HepG2 (cell line): ENCODE measurements around the gene GNG7. TPM values are rescaled to one million over a fixed set of nuclear protein-coding genes. Genes with fewer than 3 reads are reported as not detected.
A peak's percentile ranks its signal among the peaks of the same experiment; 100 is the strongest.

Experiments used
- DPF2 ChIP-seq: sonication (generic); formaldehyde crosslinking; IDR thresholded peaks from 2 replicates; pipeline ENCODE4 v1.4.0; 2020; ENCODE audit warnings: mild to moderate bottlenecking, low read depth, missing genetic modification reagents, borderline replicate concordance
- FOXA1 ChIP-seq, 2 experiments: fragments of 450-650 bp in 1 of 2; sonication (generic) in 1 of 2; formaldehyde crosslinking in 1 of 2; IDR thresholded peaks; 2 replicates each; pipeline versions ENCODE4 v1.4.0 to v1.6.1; 2016 to 2020; ENCODE audit warnings: missing genetic modification reagents in 1 of 2
- GATAD2A ChIP-seq: IDR thresholded peaks from 2 replicates; pipeline ENCODE4 v1.6.1; 2016
- GFI1 ChIP-seq: sonication (generic); formaldehyde crosslinking; IDR thresholded peaks from 2 replicates; pipeline ENCODE4 v1.5.0; 2020; ENCODE audit warnings: missing genetic modification reagents, mild to moderate bottlenecking, borderline replicate concordance
- HMG20A ChIP-seq: IDR thresholded peaks from 2 replicates; pipeline ENCODE4 v1.6.1; 2016; ENCODE audit warnings: borderline replicate concordance
- KDM1A ChIP-seq: IDR thresholded peaks from 2 replicates; pipeline ENCODE4 v1.6.1; 2016; ENCODE audit warnings: missing compliant biosample characterization
- MATR3 ChIP-seq: sonication (generic); formaldehyde crosslinking; IDR thresholded peaks from 2 replicates; pipeline ENCODE4 v1.4.0; 2020; ENCODE audit warnings: missing genetic modification reagents
- MBD4 ChIP-seq: IDR thresholded peaks from 2 replicates; pipeline ENCODE4 v1.6.1; 2012; ENCODE audit warnings: low read length, inconsistent platforms, borderline replicate concordance
- MED1 ChIP-seq: sonication (generic); formaldehyde crosslinking; IDR thresholded peaks from 2 replicates; pipeline ENCODE4 v1.4.0; 2020; ENCODE audit warnings: missing genetic modification reagents
- MTF1 ChIP-seq: sonication (generic); formaldehyde crosslinking; IDR thresholded peaks from 2 replicates; pipeline ENCODE4 v1.5.0; 2020; ENCODE audit warnings: missing genetic modification reagents
- NCOA2 ChIP-seq: sonication (generic); formaldehyde crosslinking; IDR thresholded peaks from 2 replicates; pipeline ENCODE4 v1.8.0; 2022; ENCODE audit warnings: inconsistent platforms
- NCOR1 ChIP-seq: fragments of 200-600 bp; sonication (generic); IDR thresholded peaks from 2 replicates; pipeline ENCODE4 v1.7.0; 2017; ENCODE audit warnings: antibody characterized with exemption, low read length, borderline replicate concordance
- PCBP1 ChIP-seq: fragments of 200-400 bp; formaldehyde crosslinking; IDR thresholded peaks from 2 replicates; pipeline ENCODE4 v1.6.1; 2017; ENCODE audit warnings: mild to moderate bottlenecking, low read depth, low read length, borderline replicate concordance
- SOX5 ChIP-seq: IDR thresholded peaks from 2 replicates; pipeline ENCODE4 v1.6.1; 2016; ENCODE audit warnings: borderline replicate concordance
- TAF15 ChIP-seq: fragments of 200-400 bp; formaldehyde crosslinking; IDR thresholded peaks from one replicate; pipeline ENCODE4 v1.6.1; 2018; ENCODE audit warnings: mild to moderate bottlenecking, low read depth, low read length; ENCODE audit not compliant: poor library complexity, severe bottlenecking
- TEAD3 ChIP-seq: optimal IDR thresholded peaks from 2 replicates; pipeline ENCODE3; 2016; ENCODE audit warnings: borderline replicate concordance
- ZFX ChIP-seq: sonication (generic); formaldehyde crosslinking; IDR thresholded peaks from 2 replicates; pipeline ENCODE4 v1.4.0; 2020; ENCODE audit warnings: mild to moderate bottlenecking, low read depth, missing genetic modification reagents, moderate library complexity
- ZNF280D ChIP-seq: sonication (generic); formaldehyde crosslinking; IDR thresholded peaks from 2 replicates; pipeline ENCODE4 v1.5.1; 2020; ENCODE audit warnings: mild to moderate bottlenecking, missing genetic modification reagents
- ZNF296 ChIP-seq: sonication (generic); formaldehyde crosslinking; conservative IDR thresholded peaks from 2 replicates; pipeline ENCODE4 v1.5.0; 2020; ENCODE audit warnings: mild to moderate bottlenecking, missing genetic modification reagents
- ZNF33B ChIP-seq: sonication (generic); formaldehyde crosslinking; IDR thresholded peaks from 2 replicates; pipeline ENCODE4 v1.5.1; 2020; ENCODE audit warnings: mild to moderate bottlenecking, missing genetic modification reagents
- ZNF350 ChIP-seq: sonication (generic); formaldehyde crosslinking; IDR thresholded peaks from 2 replicates; pipeline ENCODE4 v1.4.0; 2020; ENCODE audit warnings: mild to moderate bottlenecking, low read depth, missing genetic modification reagents, borderline replicate concordance
- ZNF530 ChIP-seq: sonication (generic); formaldehyde crosslinking; IDR thresholded peaks from 2 replicates; pipeline ENCODE4 v1.5.0; 2020; ENCODE audit warnings: low read depth, mild to moderate bottlenecking, missing genetic modification reagents
- ZNF572 ChIP-seq: sonication (generic); formaldehyde crosslinking; IDR thresholded peaks from 2 replicates; pipeline ENCODE4 v1.5.1; 2020; ENCODE audit warnings: mild to moderate bottlenecking, missing genetic modification reagents
- ZNF577 ChIP-seq: sonication (generic); formaldehyde crosslinking; IDR thresholded peaks from 2 replicates; pipeline ENCODE4 v1.4.0; 2020; ENCODE audit warnings: mild to moderate bottlenecking, low read depth, missing genetic modification reagents, borderline replicate concordance
- ZNF678 ChIP-seq: sonication (generic); formaldehyde crosslinking; IDR thresholded peaks from 2 replicates; pipeline ENCODE4 v1.4.0; 2020; ENCODE audit warnings: mild to moderate bottlenecking, missing genetic modification reagents
- ZNF800 ChIP-seq: sonication (generic); formaldehyde crosslinking; IDR thresholded peaks from 2 replicates; pipeline ENCODE4 v1.4.0; 2020; ENCODE audit warnings: missing genetic modification reagents
- polyA plus RNA-seq, 8 experiments: library from polyadenylated mRNA; depleted of rRNA in 3 of 8; stranded (reverse) in 7 of 8; unstranded in 1 of 8; fragments of >200 nt; fragmentation: Illumina TruSeq in 4 of 8; extraction: Trizol in 4 of 8; gene quantifications; 2 replicates each; pipeline versions ENCODE4 v1.2.1 to v1.2.3, GENCODE V29; 2011 to 2016; ENCODE audit warnings: low read depth in 4 of 8, missing spikeins in 1 of 8, mixed read lengths in 1 of 8; ENCODE audit not compliant: insufficient read depth in 1 of 8
- total RNA-seq, 5 experiments: library from RNA; depleted of rRNA; stranded (reverse); fragments of >200 nt; fragmentation: Illumina TruSeq; extraction: Trizol; gene quantifications; 2 replicates each; pipeline ENCODE4 v1.2.3, GENCODE V29; 2016; ENCODE audit warnings: low read depth in 1 of 5

The GNG7 gene
- total and polyA plus RNA-seq, 2 of the 13 experiments (the other 11 are each of a cell fraction or from before 2014, with no cell fraction given) = 1.4 to 3.3 TPM

- TF ChIP-seq ZNF280D (CRISPR knock-in tag) (no peak), MBD4 (no peak), NCOR1 (peak; percentile 61; the same call in 1 of the 2 replicates), ZNF350 (CRISPR knock-in tag) (no peak), ZNF572 (CRISPR knock-in tag) (no peak), KDM1A (no peak), ZNF296 (CRISPR knock-in tag) (no peak), PCBP1 (no peak), MATR3 (no peak), NCOA2 (CRISPR knock-in tag) (peak; percentile 42; the same call in 1 of the 2 replicates), TEAD3 (CRISPR knock-in tag) (peak; percentile 55), FOXA1 (IDR thresholded peaks at IDR 0.05) (no peak), FOXA1 (CRISPR knock-in tag; IDR thresholded peaks at IDR 0.05) (peak; percentile 46; the same call in 1 of the 2 replicates), ZNF800 (CRISPR knock-in tag) (no peak), TAF15 (no peak), SOX5 (CRISPR knock-in tag) (peak; percentile 22; the same call in 1 of the 2 replicates), ZNF577 (CRISPR knock-in tag) (no peak), MED1 (CRISPR knock-in tag) (peak; percentile 68; the same call in 1 of the 2 replicates), ZNF530 (no peak), ZFX (CRISPR knock-in tag) (no peak), HMG20A (CRISPR knock-in tag) (peak; percentile 78; the same call in 1 of the 2 replicates), GATAD2A (CRISPR knock-in tag) (peak; percentile 68), MTF1 (CRISPR knock-in tag) (no peak), DPF2 (CRISPR knock-in tag) (0 out of 2 replicates have a peak, but pooled peaks have one; percentile 31), ZNF678 (no peak), ZNF33B (CRISPR knock-in tag) (no peak), GFI1 (no peak)
These were observed 110.8 kb downstream of the GNG7 start (continued) for GRCh38 chr19:2591537-2592291.
